NCI-H82 treated with DMSO at 0.1 percent for 48 hours (cell line): ENCODE data around the gene S1PR2.
A peak's percentile ranks its signal among the peaks of the same experiment; 100 is the strongest.
"Not testable (repeated sequence)": the region's sequence is repeated elsewhere in the genome, so short reads cannot be mapped to it uniquely, and the experiment has no call there.

ENCODE experiments used
- DNase-seq: peaks from one replicate; lab custom pipeline; 2025; ENCODE audit not compliant: unreplicated experiment; lab: John Stamatoyannopoulos, UW

Gene S1PR2

DNA sequence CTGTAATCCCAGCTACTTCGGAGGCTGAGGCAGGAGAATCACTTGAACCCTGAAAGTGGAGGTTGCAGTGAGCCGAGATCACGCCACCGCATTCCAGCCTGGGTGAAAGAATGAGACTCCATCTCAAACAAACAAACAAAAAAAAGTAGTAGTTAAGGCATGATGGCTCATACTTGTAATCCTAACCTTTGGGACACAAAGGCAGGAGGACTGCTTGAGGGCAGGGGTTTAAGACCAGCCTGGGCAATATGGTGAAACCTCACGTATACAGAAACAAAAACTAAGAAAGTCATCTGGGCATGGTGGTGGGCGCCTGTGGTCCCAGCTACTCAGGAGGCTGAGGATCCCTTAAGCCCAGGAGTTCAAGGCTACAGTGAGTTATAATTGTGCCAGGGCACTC is 38.2 kb downstream of the S1PR2 start:
- no peak for DNase-seq

- DNase-seq: no peak
Observed at GRCh38 chr19:10191347-10191746, 39.8 kb downstream of the S1PR2 start.

DNA sequence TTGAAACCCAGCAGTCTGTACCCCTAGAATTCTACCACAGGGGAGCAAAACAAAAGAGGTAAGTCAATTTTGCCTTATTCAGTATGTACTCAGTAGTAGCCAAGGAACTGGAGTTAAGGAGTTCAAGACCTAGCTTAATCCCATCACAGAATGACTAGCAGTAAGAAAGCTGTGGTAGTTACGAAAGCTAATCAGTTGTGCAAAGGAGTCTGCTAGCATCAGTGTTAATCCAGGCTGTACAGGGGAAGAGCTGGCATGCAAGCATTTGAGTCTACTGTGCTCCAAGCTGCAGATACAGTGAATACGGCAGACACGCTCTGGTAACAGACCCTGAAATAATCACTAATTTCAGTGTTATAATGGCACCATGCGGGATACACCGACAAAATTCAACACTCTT is 41.1 kb downstream of the S1PR2 start:
- DNase-seq: peak; percentile 75

DNA sequence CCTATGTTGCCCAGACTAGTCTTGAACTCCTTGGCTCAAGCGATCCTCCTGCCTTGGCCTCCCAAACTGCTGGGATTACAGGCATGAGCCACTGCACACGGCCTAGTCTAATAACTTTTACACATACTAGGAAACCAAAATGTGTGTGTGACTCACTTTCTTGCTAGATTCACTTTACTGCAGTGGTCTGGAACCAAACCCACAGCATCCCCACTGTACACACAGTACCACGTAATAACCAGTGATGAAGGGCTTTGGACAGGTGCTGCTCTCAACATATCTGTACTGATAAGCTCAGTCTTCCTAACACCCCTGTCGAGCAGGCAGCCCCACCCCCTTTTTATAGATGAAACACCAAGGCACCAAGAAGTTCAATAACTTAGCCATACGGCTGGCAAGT is 41.5 kb downstream of the S1PR2 start:
- DNase-seq: no peak

- no peak for DNase-seq
Observed at GRCh38 chr19:10187315-10187714, 43.8 kb downstream of the S1PR2 start.

- no peak for DNase-seq
Observed at GRCh38 chr19:10184636-10185035, 46.5 kb downstream of the S1PR2 start.

- no peak for DNase-seq
Observed at GRCh38 chr19:10183926-10184325, 47.2 kb downstream of the S1PR2 start.

GRCh38 chr19:10182847-10183246 is 48.3 kb downstream of the S1PR2 start:
- no peak for DNase-seq

- DNase-seq: no peak
Observed at GRCh38 chr19:10182076-10182475, 49.1 kb downstream of the S1PR2 start.

DNA sequence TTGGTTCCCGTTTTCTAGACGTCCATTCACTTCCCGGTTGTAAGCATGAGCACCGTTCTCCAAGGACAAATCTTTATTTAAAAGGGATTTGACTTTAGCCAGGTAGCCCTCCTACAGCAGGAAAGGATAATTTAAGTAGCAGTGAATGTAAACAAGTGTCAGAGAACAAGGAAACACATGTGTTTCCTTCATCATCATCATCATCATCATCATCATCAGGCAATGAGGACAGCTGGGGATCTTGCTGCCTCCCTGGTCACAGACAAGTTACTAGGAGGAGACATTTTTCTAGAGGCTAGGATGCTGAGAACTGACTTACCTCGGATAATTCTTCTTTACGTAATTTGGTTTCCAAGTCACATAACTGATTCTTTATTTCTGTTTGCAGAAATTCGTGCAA is 50.7 kb downstream of the S1PR2 start:
- DNase-seq: no peak

DNA sequence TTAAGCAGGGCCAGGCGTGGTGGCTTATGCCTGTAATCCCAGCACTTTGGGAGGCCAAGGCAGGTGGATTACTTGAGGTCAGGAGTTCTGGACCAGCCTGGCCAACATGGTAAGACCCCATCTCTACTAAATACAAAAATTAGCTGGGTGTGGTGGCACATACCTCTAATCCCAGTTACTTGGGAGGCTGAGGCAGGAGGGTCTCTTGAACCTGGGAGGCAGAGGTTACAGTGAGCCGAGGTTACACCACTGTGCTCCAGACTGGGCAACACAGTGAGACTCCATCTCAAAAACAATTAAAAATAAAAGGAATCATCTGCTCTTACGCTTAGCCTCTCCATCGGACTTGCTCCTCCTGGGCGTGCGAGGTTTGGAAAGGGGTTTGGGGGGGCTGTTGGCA is 51.1 kb downstream of the S1PR2 start:
- DNase-seq: not testable (repeated sequence)

GRCh38 chr19:10173527-10173926 is 57.6 kb downstream of the S1PR2 start:
- DNase-seq: no peak
